Measurements from ENCODE around the gene ADCK1.

GRCh38 chr14:77760381-77761204 is 39.3 kb upstream of the ADCK1 start, which contains the start of gene SNW1:
- TF ChIP-seq CTCF (conservative IDR thresholded peaks at IDR 0.05) (no peak), EZH2 (IDR thresholded peaks at IDR 0.05; ENCODE audit: low read depth) (no peak)

Measured in PC-9 (cell line).